Stimulated activated CD4-positive, alpha-beta T cell treated with anti-CD3 and anti-CD28 coated beads, TNF-alpha, amount 100 ng/mL, for 24 hours (primary cell): ENCODE measurements around the gene KLHL10.
"Not testable (repeated sequence)": the region's sequence is repeated elsewhere in the genome, so short reads cannot be mapped to it uniquely, and the experiment has no call there.

Experiments used
- DNase-seq, 3 experiments: peaks; one replicate each; pipeline ENCODE4 v3.0.0-alpha.2; 2020; ENCODE audit warnings: low read depth in 3 of 3

KLHL10 gene

GRCh38 chr17:41851382-41851781 lies 13.8 kb downstream of the KLHL10 start:
- not testable (repeated sequence) for DNase-seq

DNA sequence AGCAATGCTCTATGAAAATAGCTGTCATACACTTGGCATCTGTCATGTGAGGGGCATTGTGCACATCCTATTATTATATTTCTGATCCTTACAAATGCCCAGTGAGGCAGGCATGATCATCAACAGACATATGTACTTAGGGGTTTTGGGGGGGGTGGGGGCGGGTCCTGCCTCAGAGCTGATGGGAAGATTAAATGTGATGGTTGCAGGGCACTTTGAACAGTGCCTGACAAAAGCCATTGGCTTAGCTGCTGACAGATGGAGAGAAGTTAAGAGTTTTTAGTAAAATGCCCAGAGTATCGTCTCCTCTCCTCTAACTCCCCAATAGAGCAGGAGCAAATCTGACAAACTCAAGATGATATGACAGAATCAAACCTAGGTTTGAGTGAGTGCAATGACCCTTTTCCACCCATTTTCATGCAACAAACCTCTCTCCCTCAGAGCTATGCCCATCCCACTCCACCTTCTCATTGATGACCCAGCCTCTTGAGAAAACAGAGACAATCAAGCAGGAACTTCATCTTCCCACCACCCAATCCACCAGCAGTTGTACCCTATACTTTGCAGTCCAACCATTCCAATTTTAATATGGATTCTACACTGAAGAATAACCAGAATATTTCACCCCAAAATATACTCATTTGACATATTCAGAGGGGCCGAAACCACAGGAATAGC lies 22.8 kb downstream of the KLHL10 start:
- DNase-seq = no peak

DNA sequence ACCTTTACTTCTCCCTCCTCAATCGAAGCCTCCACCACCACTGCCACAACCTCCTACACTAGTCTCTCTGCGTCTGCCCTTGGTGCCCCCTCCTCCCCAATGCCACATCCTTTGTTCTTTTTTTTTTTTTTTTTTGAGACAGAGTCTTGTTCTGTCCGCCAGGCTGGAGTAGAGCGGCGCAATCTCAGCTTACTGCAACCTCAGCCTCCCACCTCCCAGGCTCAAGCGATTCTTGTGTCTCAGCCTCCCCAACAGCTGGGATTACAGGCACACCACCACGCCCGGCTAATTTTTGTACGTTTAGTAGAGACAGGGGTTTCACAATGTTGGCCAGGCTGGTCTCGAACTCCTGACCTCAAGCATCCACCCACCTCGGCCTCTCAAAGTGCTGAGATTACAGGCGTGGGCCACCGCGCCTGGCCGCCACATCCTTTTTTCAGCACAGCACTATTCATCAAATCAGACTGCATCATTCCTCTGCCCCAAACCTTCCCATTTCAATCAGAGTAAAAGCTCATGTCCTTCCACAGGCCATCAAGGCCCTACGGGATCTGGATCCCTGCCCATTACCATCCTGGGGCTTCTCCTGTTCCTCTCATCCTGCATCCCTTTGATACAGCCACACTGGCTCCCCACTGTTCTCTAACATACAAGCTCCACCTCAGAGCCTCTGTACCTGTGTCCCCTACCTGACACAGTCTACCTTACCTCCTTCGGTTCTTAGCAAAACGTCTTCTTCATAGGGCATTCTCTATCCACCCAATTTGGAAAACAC lies 25.6 kb downstream of the KLHL10 start:
- DNase-seq = peak in 1 of 3 experiments; percentile 37

DNA sequence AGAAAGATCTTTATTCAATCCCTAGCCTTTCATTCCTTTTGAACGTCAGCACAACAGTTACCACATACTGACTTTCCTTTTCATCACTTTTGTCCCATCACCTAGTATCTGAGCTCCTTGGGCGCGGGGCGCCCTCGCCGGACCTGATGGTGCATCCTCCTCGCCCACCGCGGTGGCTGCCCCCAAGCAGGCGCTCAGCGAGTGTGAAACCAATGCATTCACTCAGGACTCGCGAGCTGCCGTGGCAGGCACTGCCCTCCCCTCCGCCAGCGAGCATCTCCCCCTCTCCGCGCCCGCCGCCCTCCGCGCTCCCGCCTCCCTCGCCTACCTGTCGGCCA lies 26.8 kb downstream of the KLHL10 start:
- no peak for DNase-seq

- peak; percentile 72 to 88 (median 77) for DNase-seq
Observed at GRCh38 chr17:41864836-41865595, 27.4 kb downstream of the KLHL10 start, which contains the start of gene KLHL11. TSS of gene KLHL11 (minus strand) at chr17:41865423. CDS start at chr17:41865370, 53 bp downstream.

DNA sequence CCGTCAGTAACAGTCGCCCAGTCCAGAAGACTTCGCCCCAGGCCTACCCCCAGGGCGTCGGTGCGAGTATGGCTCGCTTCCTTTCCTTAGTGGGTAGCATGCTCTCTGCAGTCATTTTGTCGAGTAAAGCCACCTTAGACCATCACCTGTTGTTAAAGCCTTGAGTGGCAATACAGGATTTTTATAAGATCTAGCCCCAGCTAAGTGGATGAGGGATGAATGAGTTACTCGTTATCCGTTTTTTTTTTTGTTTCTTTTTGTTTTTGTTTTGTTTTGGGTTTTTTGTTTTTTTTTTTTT lies 27.9 kb downstream of the KLHL10 start:
- no peak for DNase-seq

GRCh38 chr17:41868568-41868967 lies 30.9 kb downstream of the KLHL10 start:
- no peak for DNase-seq

DNA sequence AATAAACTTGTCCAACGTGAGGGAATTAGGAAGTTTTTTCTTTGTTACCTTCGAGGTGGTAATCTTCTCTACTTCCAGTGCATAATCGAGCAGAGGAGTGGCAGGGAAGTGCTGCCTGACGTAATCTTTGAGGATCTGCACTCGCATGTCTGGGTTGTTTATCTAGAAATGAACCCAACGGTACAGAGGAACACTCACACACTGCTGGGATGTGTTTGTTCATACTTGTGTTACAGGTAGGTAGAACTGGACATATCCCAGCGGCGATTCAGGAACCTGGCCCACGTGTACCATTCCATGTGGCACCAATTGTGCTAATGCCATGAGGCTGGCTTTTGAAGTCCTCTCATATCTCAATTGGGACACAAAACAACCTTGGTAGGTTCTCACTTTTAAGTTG lies 31.8 kb downstream of the KLHL10 start:
- DNase-seq = no peak

DNA sequence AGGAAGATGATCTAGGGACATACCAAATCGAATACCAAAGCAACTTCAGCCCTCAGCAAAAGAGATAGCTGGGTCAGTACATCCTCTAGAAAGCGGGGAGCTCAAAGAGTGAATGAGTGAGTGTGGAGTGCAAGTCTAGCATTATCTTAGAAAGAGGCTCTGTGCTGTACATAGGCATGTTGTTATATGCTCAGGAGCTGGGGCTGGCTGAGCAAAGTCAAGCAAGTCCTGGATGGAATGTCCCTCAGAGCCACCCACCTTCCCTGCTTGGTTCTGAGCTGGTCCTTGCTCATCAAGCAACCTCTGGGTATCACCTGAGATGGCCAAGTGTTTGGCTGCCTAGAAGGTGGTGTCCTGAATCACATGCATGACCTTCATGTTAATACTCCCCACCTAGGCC lies 32.5 kb downstream of the KLHL10 start:
- DNase-seq = no peak

DNA sequence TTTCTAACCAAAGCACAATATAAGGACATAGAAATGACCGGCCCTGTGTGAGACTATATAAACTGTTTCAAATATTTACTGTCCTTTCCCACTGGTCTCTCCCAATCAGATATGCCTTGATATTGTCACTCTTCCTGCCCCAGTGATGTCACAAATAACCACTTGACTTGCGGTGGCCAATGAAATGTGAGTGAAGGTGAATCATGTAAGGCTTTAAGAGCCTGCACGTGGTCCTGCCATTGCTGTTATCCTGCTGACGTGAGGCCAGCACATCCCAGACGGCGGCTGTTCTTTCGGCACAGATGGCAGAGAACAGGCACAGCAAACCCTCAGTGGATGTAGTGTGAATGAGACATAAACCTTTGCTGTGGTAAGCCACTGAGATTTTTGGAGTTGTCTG lies 33.0 kb downstream of the KLHL10 start:
- DNase-seq = no peak

DNA sequence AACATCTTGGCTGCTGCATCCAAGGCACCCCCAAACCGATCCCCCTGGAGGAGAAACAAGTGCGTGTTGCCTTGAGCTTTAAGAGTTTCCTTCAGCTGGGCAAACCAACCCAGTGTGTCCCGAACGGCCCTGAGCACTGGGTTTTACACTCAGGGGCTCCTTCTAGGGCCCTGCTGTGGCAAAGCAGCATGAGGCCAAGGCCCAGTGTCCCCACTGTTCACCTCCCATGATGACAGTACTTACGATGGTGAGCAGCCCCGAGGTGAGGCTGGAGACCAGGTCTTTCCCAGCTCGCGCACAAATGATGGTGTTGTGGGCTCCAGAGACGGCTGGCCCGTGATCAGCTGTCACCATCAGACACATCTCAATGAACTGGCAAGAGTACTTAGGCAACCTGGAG lies 34.2 kb downstream of the KLHL10 start:
- DNase-seq = no peak

DNA sequence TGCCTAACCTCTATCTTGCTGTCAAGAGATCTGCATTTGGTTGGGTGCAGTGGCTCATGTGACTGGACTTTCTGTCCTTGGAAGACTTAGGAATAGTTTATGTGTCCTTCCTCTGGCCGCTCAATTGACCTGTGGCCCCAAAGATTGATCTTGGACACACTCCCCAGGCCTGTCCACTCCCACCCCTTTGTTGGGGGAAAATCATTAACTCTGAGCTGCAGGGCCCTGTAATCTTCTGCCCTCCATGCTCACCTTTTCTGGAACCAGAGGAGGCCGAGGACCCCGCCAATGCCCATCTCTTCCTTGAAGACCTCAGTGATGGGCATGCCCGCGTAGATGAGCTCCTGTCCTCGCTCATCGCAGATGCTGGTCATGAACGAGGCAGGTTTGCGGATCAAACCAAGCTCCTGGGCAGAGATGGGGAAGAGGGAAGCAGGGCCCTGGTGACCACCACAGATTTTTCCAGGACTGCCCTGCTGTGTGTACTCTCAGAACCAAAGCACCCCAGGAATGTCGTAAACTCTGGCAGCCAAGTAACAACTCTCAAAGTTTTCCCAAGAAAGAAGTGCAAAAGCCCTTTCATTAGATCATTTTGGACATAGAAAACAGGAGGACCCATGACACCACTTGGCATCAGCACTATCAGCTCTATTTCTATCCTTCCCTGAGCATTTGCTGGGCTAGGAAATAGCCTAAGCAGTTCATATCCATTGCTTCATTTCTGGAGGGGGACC lies 36.1 kb downstream of the KLHL10 start:
- DNase-seq = no peak

DNA sequence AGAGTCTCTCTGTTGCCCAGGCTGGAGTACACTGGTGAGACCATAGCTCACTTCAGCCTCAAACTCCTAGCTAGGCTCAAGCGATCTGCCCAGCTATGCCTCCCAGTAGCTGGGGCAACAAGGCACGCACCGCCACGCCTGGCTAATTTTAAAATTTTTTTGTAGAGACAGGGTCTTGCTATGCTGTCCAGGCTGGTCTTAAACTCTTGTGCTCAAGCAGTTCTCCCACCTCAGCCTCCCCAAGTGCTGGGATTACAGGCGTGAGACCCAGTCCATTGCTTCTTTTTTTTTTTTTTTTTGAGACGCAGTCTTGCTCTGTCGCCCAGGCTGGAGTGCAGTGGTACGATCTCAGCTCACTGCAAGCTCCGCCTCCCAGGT lies 36.7 kb downstream of the KLHL10 start:
- not testable (repeated sequence) for DNase-seq

- DNase-seq = no peak
Observed at GRCh38 chr17:41880130-41880529, 42.5 kb downstream of the KLHL10 start.

DNA sequence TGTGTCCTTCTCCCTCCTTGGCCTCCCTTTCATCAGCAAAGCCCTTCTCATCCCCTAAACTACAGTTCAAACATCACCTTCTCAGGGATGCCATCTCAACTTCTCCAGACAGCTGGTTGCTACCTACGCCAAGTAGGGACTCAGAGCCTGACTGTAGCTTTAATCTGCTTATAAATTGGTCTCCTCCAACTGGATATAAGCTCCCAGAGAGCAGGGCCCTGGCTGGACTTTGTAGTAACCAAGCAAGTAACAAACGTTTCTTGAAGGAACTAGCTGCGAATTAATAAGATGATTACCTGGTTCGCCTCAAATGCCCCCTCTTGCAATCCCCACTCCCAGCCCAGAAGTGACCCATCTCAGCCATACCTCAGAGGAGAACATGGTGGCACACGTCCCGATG lies 45.1 kb downstream of the KLHL10 start:
- no peak for DNase-seq

- DNase-seq = no peak
Observed at GRCh38 chr17:41885733-41886132, 48.1 kb downstream of the KLHL10 start.

DNA sequence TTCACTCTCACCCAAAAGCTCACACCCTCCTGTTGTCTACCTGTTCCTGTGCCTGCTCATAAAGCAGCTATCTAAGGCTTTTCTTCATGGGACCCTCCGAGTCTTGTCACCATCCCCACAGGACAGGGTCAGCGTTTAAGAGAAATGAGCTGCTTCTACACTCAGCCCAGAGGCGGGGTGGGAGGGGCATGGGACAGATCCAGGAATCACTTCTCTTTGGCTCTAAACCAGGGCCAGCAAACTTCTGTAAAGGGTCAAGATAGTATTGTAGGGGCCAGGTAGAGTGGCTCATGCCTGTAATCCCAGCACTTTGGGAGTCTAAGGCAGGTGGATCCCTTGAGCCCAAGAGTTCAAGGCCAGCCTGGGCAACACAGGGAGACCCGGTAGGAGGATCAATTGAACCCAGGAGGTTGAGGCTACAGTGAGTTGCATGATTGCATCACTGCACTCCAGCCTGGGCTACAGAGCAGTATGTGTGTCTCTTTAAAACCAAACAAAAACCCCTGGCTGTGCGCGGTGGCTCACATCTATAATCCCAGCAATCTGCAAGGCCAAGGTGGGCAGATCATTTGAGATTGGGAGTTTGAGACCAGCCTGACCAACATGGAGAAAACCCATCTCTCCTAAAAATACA lies 50.8 kb downstream of the KLHL10 start:
- DNase-seq = no peak

DNA sequence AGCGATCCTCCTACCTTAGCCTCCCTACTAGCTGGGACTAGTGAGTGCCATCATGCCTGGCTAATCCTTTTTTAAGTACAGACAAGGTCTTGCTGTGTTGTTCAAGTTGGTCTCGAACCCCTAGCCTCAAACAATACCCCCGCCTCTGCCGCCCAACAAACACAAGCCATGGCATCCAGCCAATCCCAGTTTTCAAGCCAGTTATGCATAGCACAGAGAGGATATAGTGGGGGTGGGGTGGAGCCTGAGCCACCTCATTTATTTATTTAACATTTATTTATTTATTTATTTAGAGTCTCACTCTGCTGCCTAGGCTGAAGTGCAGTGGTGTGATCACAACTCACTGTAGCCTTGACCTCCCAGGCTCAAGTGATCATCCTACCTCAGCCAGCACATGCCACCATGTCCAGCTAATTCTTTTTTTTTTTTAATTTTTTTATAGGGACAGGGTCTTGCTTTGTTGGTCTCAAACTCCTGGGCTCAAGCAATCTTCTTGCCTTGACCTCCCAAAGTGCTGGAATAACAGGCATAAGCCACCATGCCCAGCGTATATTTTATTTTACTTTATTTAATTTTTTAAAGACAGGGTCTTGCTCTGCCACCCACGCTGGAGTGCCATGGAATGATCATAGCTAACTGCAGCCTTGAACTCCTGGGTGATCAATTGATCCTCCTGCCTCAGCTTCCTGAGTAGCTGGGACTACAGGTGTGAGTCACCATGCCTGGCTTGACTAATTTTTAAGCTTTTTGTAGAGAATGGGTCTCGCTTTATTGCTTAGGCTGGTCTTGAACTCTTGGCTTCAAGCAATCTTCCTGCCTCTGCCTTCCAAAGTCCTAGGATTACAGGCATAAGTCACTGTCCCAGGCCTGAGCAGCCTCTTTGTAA lies 53.8 kb downstream of the KLHL10 start:
- DNase-seq = no peak

DNA sequence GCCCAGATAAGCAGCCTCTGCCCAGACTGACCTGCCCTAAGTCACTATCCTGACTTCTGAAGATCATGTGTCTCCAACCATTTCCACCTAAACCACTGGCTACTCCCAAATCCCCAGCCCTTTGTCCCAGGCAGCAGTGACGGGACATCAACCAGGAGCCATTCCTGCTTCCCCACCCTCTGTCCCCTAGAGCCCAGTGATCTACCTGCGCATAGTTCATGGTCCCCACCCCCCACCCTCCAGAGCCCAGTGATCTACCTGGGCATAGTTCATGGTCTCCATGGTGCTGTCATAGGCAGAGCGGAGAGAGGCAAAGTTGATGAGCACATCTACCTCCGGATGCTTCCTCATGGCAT lies 54.4 kb downstream of the KLHL10 start:
- DNase-seq = no peak

DNA sequence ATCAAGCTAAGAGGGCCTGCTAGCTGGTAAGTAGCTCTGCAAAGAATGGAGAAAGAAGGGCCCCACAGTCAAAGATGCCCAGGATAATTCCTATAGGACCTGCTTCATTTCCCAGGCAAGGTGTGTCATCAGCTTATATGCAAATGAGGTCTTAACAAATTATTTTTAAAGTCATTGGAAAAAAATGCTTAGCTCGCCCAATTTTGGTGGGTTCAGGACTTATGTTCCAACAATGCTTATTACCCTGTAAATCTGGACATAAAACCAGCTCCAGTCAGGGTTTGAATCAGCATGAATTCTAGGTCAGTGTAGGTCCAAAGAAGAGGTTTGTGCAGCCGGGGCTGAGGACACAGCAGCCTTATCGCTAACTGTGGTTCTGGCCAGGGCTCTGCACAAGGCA lies 55.8 kb downstream of the KLHL10 start:
- no peak for DNase-seq

GRCh38 chr17:41894791-41895331 lies 57.2 kb downstream of the KLHL10 start:
- DNase-seq = no peak
